Skin of body (tissue), 2 donors: ENCODE results near the gene GIN1. TPM values are rescaled to one million over a fixed set of nuclear protein-coding genes. Genes with fewer than 3 reads are reported as not detected.
"Not testable (repeated sequence)": the region's sequence is repeated elsewhere in the genome, so short reads cannot be mapped to it uniquely, and the experiment has no call there.

Experiments
- DNase-seq: peaks from one replicate; lab custom pipeline; 2025; lab: John Stamatoyannopoulos, UW
- total RNA-seq: library from RNA; depleted of rRNA; stranded (reverse); fragments of >200 nt; gene quantifications from one replicate; pipeline ENCODE4 v1.2.3, GENCODE V29; 2014

Gene GIN1
- 9.2 TPM for total RNA-seq

- peak; percentile 98 for DNase-seq
These were observed at the start of gene GIN1, which contains the start of gene PPIP5K2 for GRCh38 chr5:103119765-103120606. GIN1 (minus strand) TSS chr5:103120138; CDS start chr5:103108707, 11,431 bp downstream. PPIP5K2 (plus strand) TSS chr5:103120301; CDS start chr5:103129590, 9,289 bp downstream.

GRCh38 chr5:103166706-103167105, 46.8 kb upstream of the GIN1 start:
- DNase-seq, result no peak

GRCh38 chr5:103151156-103151555, 31.2 kb upstream of the GIN1 start:
- DNase-seq, result no peak

DNA sequence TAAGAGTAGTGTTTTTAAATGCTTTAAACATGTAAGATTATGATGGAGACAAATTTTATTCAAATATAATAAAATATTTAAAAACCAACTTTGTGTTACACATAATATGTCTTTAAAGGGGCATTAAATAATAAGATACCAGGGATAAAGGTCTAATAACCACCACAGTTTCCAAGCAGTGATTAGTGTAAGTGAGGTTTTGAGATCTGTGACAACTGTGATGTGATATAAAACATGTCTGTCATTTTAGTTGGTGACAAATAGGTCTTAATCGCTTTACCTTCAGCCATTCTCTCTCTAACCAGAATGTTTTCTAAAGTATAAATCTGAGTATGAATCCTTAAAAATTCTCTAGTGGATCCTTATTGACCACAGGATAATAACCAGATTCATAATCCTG, 28.3 kb upstream of the GIN1 start:
- DNase-seq, result no peak

DNA sequence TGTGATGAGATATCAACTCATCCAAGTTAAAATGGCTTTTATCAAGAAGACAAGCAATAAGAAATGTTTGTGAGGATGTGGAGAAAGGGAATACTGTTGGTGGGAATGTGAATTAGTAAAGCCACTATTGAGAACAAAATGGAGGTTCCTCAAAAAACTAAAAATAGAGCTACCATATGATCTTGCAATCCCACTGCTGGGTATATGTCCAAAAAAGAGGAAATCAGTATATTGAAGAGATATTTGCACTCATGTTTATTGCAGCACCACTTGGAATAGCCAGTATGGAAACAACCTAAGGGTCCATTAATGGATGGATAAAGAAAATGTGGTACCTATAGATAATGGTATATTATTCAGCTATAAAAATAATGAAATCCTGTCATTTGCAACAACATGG, 25.3 kb upstream of the GIN1 start:
- DNase-seq, result no peak

DNA sequence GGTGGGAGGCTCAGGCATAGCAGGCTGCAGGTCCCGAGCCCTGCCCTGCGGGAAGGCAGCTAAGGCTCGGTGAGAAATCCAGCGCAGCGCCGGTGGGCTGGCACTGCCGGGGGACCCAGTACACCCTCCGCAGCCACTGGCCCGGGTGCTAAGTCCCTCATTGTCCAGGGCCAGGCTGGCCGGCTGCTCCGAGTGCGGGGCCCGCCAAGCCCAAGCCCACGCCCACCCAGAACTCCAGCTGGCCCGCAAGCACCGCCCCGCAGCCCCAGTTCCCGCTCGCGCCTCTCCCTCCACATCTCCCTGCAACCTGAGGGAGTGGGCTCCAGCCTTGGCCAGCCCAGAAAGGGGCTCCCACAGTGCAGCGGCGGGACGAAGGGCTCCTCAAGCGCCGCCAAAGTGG, 22.2 kb upstream of the GIN1 start:
- not testable (repeated sequence) for DNase-seq

GRCh38 chr5:103139264-103139865, 19.4 kb upstream of the GIN1 start:
- no peak for DNase-seq

DNA sequence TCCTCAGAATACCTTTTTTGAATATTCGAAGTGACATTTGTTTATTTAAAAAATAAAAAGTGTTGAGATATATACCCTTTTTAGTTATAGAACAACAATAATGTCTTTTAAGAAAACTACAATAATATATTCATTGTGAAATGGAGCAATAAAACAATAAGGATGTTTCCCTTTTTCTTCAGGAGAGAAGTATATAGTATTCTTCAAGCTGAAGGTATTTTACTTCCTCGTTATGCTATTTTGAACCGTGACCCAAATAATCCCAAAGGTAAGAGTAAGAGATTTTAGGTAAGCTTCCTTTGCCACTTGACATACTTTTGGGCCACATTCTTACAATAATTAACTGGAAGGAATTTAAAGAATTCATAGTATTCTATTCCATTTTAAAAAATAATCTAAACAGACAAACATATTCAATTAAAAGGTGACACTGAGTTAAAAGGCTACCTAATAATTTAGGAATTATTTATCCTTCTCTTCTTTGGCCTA, 18.3 kb upstream of the GIN1 start:
- no peak for DNase-seq

GRCh38 chr5:103135461-103135860, 15.5 kb upstream of the GIN1 start:
- DNase-seq, result no peak

GRCh38 chr5:103133231-103133630, 13.3 kb upstream of the GIN1 start:
- DNase-seq, result no peak

DNA sequence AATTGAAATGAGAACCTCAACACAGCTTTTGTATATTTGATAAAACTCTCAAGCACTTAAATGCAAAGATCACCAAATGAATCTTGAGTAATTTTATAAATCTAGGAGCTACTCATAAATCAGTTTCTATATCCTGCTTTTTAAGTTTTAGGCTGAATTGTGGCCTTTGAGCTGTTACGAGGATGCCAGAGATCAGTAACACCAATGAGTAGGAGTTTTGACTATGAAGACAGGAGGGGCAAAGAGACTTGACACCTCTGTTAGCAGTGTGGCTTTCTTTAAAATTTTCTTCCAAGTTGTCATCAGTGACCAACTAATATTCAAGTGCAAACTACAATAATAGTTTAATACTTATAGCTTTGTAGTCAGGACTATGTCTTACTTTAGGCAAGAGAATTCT, 12.7 kb upstream of the GIN1 start:
- DNase-seq, result no peak

GRCh38 chr5:103128202-103128601, 8.3 kb upstream of the GIN1 start:
- DNase-seq, result no peak

- no peak for DNase-seq
These were observed 7.4 kb upstream of the GIN1 start for GRCh38 chr5:103127292-103127817.

DNA sequence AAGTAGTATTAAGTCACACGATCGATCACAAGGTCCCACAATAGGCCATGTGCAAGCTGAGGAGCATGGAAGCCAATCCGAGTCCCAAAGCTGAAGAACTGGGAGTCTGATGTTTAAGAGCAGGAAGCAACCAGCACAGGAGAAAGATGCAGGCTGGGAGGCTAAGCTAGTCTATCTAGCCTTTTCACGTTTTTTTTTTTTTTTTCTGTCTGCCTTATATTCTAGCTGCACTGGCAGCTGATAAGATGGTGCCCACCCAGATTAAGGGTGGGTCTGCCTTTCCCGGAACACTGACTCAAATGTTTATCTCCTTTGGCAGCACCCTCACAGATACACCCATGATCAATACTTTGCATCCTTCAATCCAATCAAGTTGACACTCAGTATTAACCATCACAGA, 6.6 kb upstream of the GIN1 start:
- DNase-seq, result no peak

DNA sequence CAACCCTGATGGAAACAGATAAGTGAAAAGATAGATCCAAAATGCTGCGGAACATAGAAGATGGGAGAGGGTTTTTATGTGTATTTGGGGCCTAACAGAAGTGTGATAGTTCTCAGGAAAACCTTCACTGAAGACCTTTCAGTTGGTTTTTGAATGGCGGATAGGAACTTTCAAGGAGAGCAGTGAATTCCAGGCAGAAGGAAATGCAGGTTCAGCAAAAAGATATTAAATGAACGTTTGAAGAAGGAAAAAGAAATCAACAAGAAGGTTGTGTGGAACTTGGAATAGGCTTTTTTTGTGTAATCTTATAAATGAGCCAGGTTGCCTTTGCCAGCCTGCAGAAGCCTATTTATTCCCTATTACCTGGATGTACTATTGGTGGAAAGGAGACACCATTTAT, 2.3 kb upstream of the GIN1 start:
- no peak for DNase-seq

DNA sequence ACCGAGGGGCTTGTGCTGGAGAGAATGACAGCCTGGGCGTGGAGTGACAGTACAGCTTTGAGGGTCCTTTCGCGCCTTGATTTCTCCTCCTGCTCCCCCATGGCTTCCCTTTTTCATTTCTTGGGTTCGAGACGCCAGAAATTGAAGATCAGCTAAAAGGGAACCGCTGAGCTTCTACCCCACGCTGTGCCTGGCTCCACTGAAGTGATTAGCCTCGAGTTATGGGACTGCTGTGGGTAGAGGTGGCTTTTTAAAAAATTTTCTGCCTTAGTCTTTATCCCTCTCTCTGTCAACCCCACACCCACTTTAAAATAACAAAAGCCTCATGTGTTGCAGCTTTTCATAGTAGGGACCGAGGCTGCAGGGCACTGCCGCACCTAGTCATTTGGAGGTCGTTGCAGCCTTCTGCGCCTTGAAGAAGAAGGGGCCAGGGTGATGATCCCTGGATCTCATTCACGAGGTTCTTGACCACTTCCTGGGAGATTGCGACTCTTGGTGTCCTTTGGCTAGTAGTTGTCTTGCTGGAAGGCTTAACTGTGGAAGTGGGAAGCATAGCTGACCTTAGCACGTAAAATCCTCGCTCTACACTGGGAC, 766 bp upstream of the GIN1 start:
- DNase-seq, result no peak

DNA sequence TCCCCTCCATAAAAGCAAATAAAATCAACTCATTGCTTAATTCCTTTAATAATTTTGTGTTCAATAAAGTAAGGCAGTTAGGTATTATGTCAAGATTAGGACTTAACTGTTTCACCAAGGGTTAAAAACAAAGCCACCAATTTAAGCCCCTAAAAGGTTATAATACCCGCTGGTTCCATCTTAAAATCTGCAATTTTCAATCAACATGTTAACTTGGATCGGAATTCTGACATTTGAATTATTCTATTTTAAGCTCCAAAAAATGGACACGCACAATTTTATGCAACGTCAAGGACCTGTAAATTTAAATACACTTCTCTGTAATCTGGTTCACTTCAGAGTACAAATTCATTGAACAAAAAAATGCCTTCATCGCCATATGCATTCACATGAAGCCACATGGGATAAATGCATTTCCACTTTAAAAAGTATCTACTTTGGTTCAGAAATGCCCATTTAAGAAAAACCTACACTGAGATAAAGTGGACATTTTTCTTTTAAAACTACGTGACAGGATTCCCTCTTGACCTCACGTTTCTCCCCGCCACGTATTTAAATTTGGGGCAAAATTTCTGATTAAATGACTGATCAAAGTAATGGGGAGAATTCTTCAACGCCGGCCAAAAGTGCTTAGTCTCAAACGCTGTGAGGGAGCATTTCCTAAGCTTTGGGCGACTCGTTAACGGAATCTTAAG, 721 bp downstream of the GIN1 start:
- peak; percentile 65 for DNase-seq

- DNase-seq, result no peak
These were observed 2.4 kb downstream of the GIN1 start for GRCh38 chr5:103117471-103117991.

- no peak for DNase-seq
These were observed 5.5 kb downstream of the GIN1 start for GRCh38 chr5:103114440-103114839.

DNA sequence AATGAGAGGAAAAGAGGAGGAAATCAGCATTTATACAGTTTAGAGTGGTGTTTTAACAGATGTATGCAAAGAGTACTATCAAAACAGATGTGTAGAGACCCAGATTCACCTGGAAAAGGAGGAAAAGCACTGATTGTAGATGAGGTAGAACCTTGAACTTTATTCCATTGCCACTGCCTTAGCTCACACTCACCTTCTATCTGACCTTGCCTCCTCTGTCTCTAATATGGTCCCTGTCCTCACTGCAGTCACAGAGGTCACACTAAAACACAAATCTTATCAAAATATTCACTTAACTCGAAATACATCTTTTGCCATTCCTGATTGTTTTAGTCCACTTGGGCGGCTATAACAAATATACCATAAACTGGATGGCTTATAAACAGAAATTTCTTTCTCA, 7.0 kb downstream of the GIN1 start:
- no peak for DNase-seq

DNA sequence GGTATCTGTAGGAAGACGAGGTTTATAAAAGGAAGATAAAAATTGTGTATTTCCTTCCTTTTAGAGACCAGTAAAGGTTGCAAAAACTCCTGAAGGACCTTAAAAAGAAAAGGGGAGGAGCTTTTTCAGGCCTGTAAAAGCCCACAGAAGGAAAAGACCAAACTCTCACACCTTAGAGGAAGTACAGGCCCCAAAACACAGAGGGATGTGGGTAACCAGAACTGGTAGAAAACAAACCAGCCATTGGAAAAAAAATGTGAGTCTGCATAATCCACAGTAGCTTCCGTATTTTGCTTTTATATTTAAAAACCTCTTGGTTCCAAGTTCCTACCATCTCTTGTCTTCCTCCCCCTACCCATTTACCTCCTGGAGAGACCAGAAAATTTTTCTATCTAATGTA, 8.5 kb downstream of the GIN1 start:
- DNase-seq, result no peak
